GM21619 (cell line): ENCODE results near the gene LRRC72.

Experiments
- ATAC-seq: cut with Tn5 transposase; IDR thresholded peaks from one replicate; pipeline ENCODE4 v1.9.1; 2021; ENCODE audit not compliant: unreplicated experiment

The LRRC72 gene

DNA sequence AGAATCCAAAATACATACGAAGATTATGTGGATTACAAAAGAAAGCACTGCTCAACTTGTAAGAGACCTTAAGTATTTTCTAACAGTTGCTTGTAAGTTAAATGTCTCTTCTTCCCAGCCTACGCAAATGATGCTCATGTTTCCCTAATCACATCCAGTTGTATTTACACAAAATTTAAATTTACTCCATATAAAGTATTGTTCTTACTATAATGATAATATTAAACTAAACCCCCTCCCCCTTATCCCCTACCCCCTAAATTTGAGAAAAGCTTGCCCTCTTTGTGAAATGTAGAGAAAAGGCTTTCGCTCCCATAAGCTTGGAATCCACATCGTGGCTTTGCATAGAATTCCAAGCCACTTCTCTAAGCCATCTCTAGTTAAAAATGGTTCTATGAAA is 89.5 kb downstream of the LRRC72 start:
- no peak for ATAC-seq

DNA sequence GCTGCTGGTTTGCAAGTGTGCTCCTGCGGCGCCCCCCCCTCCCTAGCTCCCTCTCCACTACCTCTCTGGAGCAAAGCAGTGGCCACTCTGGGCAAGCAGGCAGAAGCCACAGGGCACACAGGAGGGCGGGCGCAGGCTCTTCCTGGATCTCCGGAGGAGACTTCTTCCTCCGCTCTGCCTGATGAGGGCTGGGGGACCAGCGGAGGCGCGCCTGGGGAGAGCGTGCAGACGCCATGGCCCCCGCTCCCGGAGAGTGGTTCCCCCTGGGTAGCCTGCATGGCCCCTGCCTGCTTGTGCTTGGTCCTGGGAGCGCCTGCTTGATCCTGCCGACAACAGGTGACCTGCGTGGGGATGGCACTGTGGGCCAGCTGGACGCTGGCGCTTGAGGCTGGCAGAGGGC is 89.9 kb downstream of the LRRC72 start:
- ATAC-seq: no peak

DNA sequence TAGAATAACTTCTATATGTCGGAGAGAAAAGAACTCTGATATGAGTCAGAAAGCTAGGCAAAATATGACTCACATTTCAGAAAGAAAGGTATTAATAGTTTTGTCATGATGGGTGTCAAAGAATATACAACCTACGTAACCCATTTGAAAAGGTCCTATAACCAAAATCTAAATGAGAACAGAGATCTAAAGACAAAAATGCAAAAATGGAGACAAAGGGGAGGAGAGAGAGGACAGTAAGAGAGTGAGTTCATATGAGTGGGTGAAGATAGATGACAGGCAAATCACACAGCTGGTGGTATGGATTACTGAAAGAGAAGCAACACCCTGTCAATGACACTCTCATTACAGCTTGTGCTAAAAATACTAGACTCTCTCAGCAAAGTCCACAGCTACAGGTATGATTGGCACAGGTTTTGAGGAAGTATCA is 93.4 kb downstream of the LRRC72 start:
- ATAC-seq: peak; percentile 93

DNA sequence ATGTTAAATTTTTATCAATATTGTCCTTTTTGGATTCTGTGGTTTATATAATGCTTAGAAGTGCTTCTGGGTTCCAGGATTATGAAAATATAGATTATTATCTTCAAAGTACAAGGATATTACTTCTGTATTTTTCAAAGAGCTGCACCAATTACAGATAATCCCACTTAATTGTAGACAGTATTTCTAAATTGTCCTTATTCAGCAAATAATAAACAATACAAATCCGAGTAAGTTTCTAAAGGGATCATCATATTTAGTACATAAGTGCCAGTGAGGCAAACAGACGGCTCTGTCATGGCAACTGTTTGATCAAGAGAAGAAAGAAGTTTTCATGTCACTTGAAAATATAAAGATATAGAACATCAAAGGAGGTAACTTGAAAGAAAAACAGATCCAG is 99.8 kb downstream of the LRRC72 start:
- no peak for ATAC-seq

DNA sequence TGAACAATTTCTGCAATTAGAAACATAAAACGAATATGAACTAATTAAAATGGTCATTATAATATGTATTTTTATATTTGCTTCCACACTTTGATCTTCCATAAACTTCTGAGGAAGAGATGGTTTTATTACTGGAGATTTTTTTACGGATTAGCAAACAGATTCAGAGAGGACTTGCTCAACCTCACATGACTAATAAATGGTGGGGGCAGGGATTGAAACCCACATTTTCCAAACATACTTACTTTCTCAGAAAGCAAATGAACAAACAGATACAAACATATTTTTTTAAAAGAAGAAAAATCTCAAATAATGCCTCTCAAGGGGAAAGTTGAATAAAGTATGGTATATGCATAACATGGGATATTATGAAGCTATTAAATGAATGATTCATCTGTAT is 100.6 kb downstream of the LRRC72 start:
- ATAC-seq: no peak

DNA sequence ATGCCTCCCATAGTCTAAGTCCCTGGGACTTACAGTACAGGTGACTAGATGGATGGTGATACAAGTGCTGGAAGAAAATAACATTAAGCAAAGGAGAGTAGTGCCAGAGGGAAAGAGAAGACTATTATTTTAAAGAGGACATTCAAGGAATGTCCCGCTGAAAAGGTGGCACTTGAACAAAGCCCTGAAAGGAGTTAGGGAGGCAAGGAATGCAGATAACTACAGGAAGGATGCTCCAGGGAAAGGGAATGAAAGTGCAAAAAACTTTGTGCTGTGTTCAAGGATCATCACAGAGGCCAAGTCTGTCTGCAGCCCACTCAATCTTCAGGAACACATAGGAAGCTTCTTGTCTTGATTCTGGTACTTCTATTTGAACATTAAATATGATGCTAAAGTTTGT is 104.0 kb downstream of the LRRC72 start:
- no peak for ATAC-seq
